GM10266 (cell line): Measurements from ENCODE around the gene KANTR.

Experiments used
- DNase-seq: peaks from one replicate; pipeline ENCODE4 v3.0.0; 2012; ENCODE audit errors: extremely low spot score
- TF ChIP-seq, protein P1 (sequence below): IDR thresholded peaks from 2 replicates; pipeline ENCODE4 v1.5.1; 2012; ENCODE audit warnings: mild to moderate bottlenecking, low read depth; ENCODE audit not compliant: control insufficient read depth, insufficient read depth; ENCODE audit errors: missing control alignments

KANTR gene

DNA sequence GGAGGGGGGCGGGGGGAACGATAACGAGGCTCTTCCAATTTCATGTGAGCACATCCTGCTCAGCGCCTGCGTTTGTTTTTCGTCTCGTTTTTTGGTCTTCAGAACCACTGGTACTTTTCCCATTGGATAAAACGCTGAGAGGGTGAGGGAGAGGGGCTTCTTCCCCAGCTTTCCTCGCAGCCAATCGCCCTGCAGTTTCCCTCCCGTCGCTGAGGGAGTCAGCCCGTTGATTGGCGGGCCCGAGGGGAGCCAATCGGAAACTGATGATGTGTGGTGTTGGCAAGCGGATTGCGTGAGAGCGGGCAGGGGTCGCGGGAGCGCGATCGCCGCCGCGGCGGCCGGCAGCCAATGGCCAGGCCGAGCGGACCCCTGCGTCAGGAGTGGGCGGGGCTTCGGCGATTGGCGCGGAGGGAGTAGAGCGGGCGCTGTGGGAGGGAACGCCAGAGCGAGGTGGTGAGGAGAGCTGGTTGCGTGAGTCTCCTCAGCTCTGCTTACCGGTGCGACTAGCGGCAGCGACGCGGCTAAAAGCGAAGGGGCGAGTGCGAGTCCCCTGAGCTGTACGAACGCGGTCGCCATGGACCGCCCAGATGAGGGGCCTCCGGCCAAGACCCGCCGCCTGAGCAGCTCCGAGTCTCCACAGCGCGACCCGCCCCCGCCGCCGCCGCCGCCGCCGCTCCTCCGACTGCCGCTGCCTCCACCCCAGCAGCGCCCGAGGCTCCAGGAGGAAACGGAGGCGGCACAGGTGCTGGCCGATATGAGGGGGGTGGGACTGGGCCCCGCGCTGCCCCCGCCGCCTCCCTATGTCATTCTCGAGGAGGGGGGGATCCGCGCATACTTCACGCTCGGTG is 11.8 kb upstream of the KANTR start, which contains the start of gene TSPYL2:
TSS of gene TSPYL2 (plus strand) at position 443 of the 848 bp plus-strand sequence. CDS start at position 575, 132 bp downstream.
- TF ChIP-seq, protein P1, sequence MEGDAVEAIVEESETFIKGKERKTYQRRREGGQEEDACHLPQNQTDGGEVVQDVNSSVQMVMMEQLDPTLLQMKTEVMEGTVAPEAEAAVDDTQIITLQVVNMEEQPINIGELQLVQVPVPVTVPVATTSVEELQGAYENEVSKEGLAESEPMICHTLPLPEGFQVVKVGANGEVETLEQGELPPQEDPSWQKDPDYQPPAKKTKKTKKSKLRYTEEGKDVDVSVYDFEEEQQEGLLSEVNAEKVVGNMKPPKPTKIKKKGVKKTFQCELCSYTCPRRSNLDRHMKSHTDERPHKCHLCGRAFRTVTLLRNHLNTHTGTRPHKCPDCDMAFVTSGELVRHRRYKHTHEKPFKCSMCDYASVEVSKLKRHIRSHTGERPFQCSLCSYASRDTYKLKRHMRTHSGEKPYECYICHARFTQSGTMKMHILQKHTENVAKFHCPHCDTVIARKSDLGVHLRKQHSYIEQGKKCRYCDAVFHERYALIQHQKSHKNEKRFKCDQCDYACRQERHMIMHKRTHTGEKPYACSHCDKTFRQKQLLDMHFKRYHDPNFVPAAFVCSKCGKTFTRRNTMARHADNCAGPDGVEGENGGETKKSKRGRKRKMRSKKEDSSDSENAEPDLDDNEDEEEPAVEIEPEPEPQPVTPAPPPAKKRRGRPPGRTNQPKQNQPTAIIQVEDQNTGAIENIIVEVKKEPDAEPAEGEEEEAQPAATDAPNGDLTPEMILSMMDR = no peak

DNA sequence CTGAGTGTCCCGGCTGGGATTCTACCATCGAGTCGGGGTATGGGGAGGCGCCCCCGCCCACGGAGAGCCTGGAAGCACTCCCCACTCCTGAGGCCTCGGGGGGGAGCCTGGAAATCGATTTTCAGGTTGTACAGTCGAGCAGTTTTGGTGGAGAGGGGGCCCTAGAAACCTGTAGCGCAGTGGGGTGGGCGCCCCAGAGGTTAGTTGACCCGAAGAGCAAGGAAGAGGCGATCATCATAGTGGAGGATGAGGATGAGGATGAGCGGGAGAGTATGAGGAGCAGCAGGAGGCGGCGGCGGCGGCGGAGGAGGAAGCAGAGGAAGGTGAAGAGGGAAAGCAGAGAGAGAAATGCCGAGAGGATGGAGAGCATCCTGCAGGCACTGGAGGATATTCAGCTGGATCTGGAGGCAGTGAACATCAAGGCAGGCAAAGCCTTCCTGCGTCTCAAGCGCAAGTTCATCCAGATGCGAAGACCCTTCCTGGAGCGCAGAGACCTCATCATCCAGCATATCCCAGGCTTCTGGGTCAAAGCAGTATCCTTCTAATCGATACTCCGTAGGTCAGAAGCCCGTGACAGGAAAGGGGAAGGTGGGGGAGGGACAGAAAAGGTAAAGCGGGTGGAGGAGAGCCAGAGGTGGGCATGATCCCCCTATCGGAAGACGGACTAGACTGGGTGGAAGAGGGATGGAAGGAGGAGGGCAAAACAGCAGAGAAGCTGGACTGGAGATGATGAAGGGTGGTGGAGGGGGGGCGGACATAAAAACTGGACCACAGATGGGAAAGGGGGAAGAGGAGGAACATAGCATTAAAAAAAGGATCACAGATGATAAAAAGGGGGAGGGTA is 10.9 kb upstream of the KANTR start:
- TF ChIP-seq, protein P1 = no peak
- no peak for DNase-seq

More for the DNA sequence above, 11.8 kb upstream of the KANTR start, which contains the start of gene TSPYL2:
- DNase-seq = peak; percentile 92

- TF ChIP-seq, protein P1 = no peak
- no peak for DNase-seq
Measured at GRCh38 chrX:53084043-53084570, 9.8 kb upstream of the KANTR start.

DNA sequence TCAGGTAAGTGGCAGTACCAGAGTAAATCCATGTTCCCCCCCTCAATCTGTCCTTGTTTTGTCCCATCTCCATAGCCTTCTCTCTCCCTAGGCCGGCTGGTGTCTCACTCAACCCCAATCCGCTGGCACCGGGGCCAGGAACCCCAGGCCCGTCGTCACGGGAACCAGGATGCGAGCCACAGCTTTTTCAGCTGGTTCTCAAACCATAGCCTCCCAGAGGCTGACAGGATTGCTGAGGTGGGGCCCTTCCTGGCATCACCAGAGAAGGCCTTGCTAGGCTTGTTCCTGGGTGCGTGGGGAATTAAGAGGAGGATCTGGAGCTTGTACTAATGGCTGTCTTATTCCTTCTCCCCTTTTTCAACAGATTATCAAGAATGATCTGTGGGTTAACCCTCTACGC is 9.1 kb upstream of the KANTR start:
- TF ChIP-seq, protein P1 = no peak
- DNase-seq = no peak

DNA sequence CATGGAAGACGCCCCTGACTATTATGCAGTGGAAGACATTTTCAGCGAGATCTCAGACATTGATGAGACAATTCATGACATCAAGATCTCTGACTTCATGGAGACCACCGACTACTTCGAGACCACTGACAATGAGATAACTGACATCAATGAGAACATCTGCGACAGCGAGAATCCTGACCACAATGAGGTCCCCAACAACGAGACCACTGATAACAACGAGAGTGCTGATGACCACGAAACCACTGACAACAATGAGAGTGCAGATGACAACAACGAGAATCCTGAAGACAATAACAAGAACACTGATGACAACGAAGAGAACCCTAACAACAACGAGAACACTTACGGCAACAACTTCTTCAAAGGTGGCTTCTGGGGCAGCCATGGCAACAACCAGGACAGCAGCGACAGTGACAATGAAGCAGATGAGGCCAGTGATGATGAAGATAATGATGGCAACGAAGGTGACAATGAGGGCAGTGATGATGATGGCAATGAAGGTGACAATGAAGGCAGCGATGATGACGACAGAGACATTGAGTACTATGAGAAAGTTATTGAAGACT is 8.2 kb upstream of the KANTR start:
- no peak for DNase-seq
- TF ChIP-seq, protein P1 = no peak

DNA sequence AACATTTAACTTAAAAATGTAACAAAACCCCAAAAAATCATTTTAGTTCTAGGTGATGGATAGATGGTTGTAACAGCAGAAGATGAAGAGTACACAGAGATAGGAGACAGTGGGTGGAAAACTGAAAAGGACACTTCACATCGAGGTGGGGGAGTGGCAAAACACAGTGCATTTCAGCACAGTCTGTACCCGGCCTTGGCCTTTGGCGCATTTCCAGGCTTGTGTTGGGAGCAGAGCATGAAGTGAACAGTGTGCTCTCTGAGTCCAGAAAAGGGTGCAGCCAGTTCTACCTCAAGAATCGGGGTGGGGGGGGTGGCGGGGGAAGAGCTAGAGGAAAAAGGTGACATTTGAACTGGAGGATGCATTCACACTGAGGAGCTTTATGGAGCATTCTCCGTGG is 7.5 kb upstream of the KANTR start:
- DNase-seq = no peak
- TF ChIP-seq, protein P1 = no peak
